Measurements from ENCODE around the gene CD226.
"Not testable (repeated sequence)": the region's sequence is repeated elsewhere in the genome, so short reads cannot be mapped to it uniquely, and the experiment has no call there.

Gene CD226

DNA sequence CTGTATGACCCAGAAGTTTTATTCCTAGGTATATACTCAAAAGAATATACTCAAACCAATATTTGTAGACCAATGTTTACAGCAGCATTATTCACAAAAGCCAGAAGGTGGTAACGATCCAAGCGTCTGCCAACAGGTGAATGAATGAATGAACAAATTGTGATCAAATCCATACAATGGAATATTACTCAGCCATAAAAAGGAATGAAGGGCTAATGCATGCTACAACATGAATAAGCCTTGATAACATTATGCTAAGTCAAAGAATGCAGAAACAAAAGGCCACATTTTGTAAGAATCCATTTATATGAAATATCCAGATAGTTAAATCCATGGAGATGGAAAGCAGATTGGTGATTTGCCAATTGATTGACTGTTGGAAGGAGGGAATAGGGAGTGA lies 5.5 kb upstream of the CD226 start:
- DNase-seq (ENCODE audit: low spot score in 2 of 2): no peak
- no peaks in the 10 kb centered on the region for H3K4me1 Mint-ChIP-seq
- H3K9me3 Mint-ChIP-seq: no peaks in the 10 kb centered on the region
- peaks cover 4% of the 10 kb centered on the region for H3K36me3 Mint-ChIP-seq (ENCODE audit: insufficient read depth)
- no peaks in the 10 kb centered on the region for H3K27me3 Mint-ChIP-seq
- no peak overlapping the region for H3K27ac Mint-ChIP-seq (ENCODE audit: low read depth)
- no peak overlapping the region for H3K4me3 Mint-ChIP-seq
- no peak for ATAC-seq (replicated peaks; ENCODE audit: extremely low read depth, poor library complexity, severe bottlenecking)

DNA sequence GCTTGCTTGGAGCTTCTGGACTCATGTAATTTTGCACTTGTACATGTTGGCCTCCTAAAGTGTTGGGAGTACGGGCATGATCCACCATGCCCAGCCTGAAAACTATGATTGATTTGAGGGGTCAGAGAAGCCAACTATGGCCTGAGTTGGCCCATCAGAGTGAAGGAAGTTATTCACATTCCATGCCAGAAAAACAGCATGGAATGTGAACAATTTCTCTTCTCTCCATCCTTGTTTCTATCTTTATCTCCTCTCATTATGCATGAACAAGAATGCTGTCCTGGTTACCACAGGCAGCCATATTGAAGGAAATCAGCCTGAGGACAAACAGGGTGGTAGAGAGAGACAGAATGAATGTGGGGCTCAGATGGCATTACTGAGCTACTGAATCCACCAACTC lies 3.5 kb upstream of the CD226 start:
- ATAC-seq (replicated peaks; ENCODE audit: extremely low read depth, poor library complexity, severe bottlenecking) (no peak), DNase-seq (ENCODE audit: low spot score in 2 of 2) (no peak)
- no peak overlapping the region for H3K4me3 Mint-ChIP-seq
- H3K4me1 Mint-ChIP-seq: no peaks in the 10 kb centered on the region
- no peaks in the 10 kb centered on the region for H3K27me3 Mint-ChIP-seq
- H3K27ac Mint-ChIP-seq (ENCODE audit: low read depth): no peak overlapping the region
- no peaks in the 10 kb centered on the region for H3K9me3 Mint-ChIP-seq
- H3K36me3 Mint-ChIP-seq (ENCODE audit: insufficient read depth): peaks cover 4% of the 10 kb centered on the region

DNA sequence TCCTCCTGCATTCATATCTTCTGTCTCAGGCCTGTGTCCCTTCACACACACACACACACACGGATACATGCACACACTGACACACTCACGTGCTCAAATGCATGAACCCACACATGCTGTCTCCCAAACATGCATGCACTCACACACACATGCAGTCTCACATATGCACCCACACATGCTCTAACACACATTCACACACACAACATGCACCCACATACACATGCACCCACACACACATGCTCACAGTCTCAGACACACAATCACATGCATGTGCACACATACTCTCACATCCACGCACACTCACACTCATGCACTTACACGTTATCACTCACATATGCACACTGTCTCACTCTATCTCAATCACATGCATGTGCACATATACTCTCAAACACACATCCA lies 1.9 kb upstream of the CD226 start:
- H3K27me3 Mint-ChIP-seq: no peaks in the 10 kb centered on the region
- peaks cover 6% of the 10 kb centered on the region for H3K4me1 Mint-ChIP-seq
- DNase-seq (ENCODE audit: low spot score in 2 of 2) (no peak), ATAC-seq (replicated peaks; ENCODE audit: extremely low read depth, poor library complexity, severe bottlenecking) (no peak)
- no peak overlapping the region for H3K27ac Mint-ChIP-seq (ENCODE audit: low read depth)
- H3K4me3 Mint-ChIP-seq: no peak overlapping the region
- no peaks in the 10 kb centered on the region for H3K9me3 Mint-ChIP-seq
- peaks cover 4% of the 10 kb centered on the region for H3K36me3 Mint-ChIP-seq (ENCODE audit: insufficient read depth)

- Mint-ChIP-seq H3K4me1 (peaks cover 11% of the 10 kb centered on the region), H3K36me3 (ENCODE audit: insufficient read depth) (peaks cover 6% of the 10 kb centered on the region), H3K27ac (ENCODE audit: low read depth) (no peak overlapping the region), H3K9me3 (no peaks in the 10 kb centered on the region), H3K27me3 (no peaks in the 10 kb centered on the region), H3K4me3 (no peak overlapping the region)
- ATAC-seq (replicated peaks; ENCODE audit: extremely low read depth, poor library complexity, severe bottlenecking) (peak; percentile 45), DNase-seq (ENCODE audit: low spot score in 2 of 2) (no peak)
Measured at GRCh38 chr18:69948919-69949537, 1.4 kb upstream of the CD226 start.

GRCh38 chr18:69948256-69948655 lies 583 bp upstream of the CD226 start:
- DNase-seq (ENCODE audit: low spot score in 2 of 2) (no peak), ATAC-seq (replicated peaks; ENCODE audit: extremely low read depth, poor library complexity, severe bottlenecking) (no peak)
- Mint-ChIP-seq H3K27ac (ENCODE audit: low read depth) (peak overlapping the region; percentile 63), H3K4me1 (peaks cover 12% of the 10 kb centered on the region), H3K9me3 (no peaks in the 10 kb centered on the region), H3K36me3 (ENCODE audit: insufficient read depth) (peaks cover 6% of the 10 kb centered on the region), H3K4me3 (peak overlapping the region; percentile 75), H3K27me3 (no peaks in the 10 kb centered on the region)

DNA sequence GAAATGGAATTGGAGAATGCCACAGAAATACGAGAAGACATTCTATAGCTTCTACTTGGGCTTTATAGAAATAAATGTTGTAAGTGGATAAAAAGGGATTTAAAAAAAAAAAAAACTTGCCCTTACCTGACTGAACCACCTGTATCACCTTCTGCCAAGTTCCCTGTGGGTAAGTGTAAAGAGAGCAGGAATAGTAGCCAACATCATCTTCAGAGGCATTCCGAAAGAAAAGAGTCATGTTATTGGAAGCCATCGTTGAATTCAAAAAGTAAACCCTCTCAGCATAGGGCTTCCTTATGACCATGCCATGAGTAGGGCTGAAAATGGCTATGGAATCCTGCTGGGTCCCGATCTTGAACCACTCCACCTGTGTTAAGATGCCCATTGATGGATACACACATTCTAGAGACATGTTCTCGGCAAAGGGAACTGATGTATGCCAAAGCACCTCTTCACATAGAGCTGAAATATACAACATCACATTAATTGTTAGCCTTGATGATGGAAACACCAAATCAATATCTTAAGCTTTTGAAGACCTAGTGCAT lies 991 bp downstream of the CD226 start:
- H3K9me3 Mint-ChIP-seq: peaks cover 5% of the 10 kb centered on the region
- H3K4me1 Mint-ChIP-seq: peaks cover 26% of the 10 kb centered on the region
- H3K27me3 Mint-ChIP-seq: no peaks in the 10 kb centered on the region
- H3K36me3 Mint-ChIP-seq (ENCODE audit: insufficient read depth): peaks cover 9% of the 10 kb centered on the region
- H3K27ac Mint-ChIP-seq (ENCODE audit: low read depth): peak overlapping the region; percentile 92
- H3K4me3 Mint-ChIP-seq: peak overlapping the region; percentile 75
- ATAC-seq (replicated peaks; ENCODE audit: extremely low read depth, poor library complexity, severe bottlenecking) (no peak), DNase-seq (ENCODE audit: low spot score in 2 of 2) (no peak)

GRCh38 chr18:69945220-69946114 lies 2.2 kb downstream of the CD226 start:
- peak overlapping the region; percentile 92 for H3K27ac Mint-ChIP-seq (ENCODE audit: low read depth)
- no peaks in the 10 kb centered on the region for H3K27me3 Mint-ChIP-seq
- no peak for ATAC-seq (replicated peaks; ENCODE audit: extremely low read depth, poor library complexity, severe bottlenecking)
- peaks cover 30% of the 10 kb centered on the region for H3K4me1 Mint-ChIP-seq
- no peak for DNase-seq (ENCODE audit: low spot score in 2 of 2)
- H3K36me3 Mint-ChIP-seq (ENCODE audit: insufficient read depth): peaks cover 7% of the 10 kb centered on the region
- H3K4me3 Mint-ChIP-seq: peak overlapping the region; percentile 75
- peaks cover 9% of the 10 kb centered on the region for H3K9me3 Mint-ChIP-seq

- Mint-ChIP-seq H3K27me3 (no peaks in the 10 kb centered on the region), H3K4me3 (peak overlapping the region; percentile 75), H3K27ac (ENCODE audit: low read depth) (peak overlapping the region; percentile 67), H3K4me1 (peaks cover 38% of the 10 kb centered on the region), H3K36me3 (ENCODE audit: insufficient read depth) (peaks cover 7% of the 10 kb centered on the region), H3K9me3 (peaks cover 9% of the 10 kb centered on the region)
- DNase-seq (ENCODE audit: low spot score in 2 of 2): no peak
- ATAC-seq (replicated peaks; ENCODE audit: extremely low read depth, poor library complexity, severe bottlenecking): no peak
Measured at GRCh38 chr18:69944436-69944835, 3.2 kb downstream of the CD226 start.

GRCh38 chr18:69943021-69943420 lies 4.7 kb downstream of the CD226 start:
- peak overlapping the region; percentile 39 for H3K4me3 Mint-ChIP-seq
- peaks cover 9% of the 10 kb centered on the region for H3K9me3 Mint-ChIP-seq
- no peaks in the 10 kb centered on the region for H3K27me3 Mint-ChIP-seq
- DNase-seq (ENCODE audit: low spot score in 2 of 2) (no peak), ATAC-seq (replicated peaks; ENCODE audit: extremely low read depth, poor library complexity, severe bottlenecking) (no peak)
- peaks cover 43% of the 10 kb centered on the region for H3K4me1 Mint-ChIP-seq
- H3K36me3 Mint-ChIP-seq (ENCODE audit: insufficient read depth): peaks cover 7% of the 10 kb centered on the region
- H3K27ac Mint-ChIP-seq (ENCODE audit: low read depth): peak overlapping the region; percentile 38

DNA sequence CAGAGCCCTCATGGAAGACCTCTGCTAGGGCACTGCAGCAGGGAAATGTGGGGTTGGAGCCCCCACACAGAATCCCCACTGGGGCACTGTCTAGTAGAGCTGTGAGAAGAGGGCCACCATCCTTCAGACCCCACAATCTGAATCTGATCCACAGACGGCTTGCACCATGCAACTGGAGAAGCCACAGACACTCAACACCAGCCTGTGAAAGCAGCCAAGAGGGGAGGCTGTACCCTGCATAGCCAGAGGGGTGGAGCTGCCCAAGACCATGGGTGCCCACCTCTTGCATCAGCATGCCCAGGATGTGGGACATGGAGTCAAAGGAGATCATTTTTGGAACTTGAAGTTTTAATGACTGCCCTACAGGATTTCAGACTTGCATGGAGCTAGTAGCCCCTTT lies 6.5 kb downstream of the CD226 start:
- Mint-ChIP-seq H3K36me3 (ENCODE audit: insufficient read depth) (peaks cover 7% of the 10 kb centered on the region), H3K27ac (ENCODE audit: low read depth) (no peak overlapping the region), H3K9me3 (peaks cover 9% of the 10 kb centered on the region), H3K4me1 (peaks cover 50% of the 10 kb centered on the region), H3K4me3 (no peak overlapping the region), H3K27me3 (no peaks in the 10 kb centered on the region)
- ATAC-seq (replicated peaks; ENCODE audit: extremely low read depth, poor library complexity, severe bottlenecking) (no peak), DNase-seq (ENCODE audit: low spot score in 2 of 2) (no peak)

DNA sequence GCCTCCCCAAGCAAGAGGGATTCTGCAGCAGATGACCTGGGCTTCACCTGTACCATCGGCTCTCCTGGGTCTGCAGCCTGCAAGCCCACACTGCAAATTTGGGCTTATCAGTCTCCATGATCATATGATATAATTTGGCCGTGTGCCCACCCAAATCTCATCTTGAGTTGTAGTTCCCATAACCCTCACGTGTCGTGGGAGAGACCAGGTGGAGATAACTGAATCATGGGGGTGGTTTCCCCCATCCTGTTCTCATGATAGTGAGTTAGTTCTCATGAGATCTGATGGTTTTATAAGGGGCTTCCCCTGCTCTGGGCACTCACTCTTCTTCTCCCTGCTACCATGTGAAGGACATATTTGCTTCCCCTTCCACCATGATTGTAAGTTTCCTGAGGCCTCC lies 7.9 kb downstream of the CD226 start:
- not testable (repeated sequence) for ATAC-seq (replicated peaks; ENCODE audit: extremely low read depth, poor library complexity, severe bottlenecking); DNase-seq (ENCODE audit: low spot score in 2 of 2); H3K4me3 Mint-ChIP-seq; H3K36me3 Mint-ChIP-seq (ENCODE audit: insufficient read depth); H3K27me3 Mint-ChIP-seq; H3K9me3 Mint-ChIP-seq; H3K27ac Mint-ChIP-seq (ENCODE audit: low read depth)
- H3K4me1 Mint-ChIP-seq: peaks cover 47% of the 10 kb centered on the region

- H3K9me3 Mint-ChIP-seq: no peaks in the 10 kb centered on the region
- H3K27ac Mint-ChIP-seq (ENCODE audit: low read depth): no peak overlapping the region
- H3K4me3 Mint-ChIP-seq: no peak overlapping the region
- no peak for DNase-seq (ENCODE audit: low spot score in 2 of 2)
- peaks cover 3% of the 10 kb centered on the region for H3K36me3 Mint-ChIP-seq (ENCODE audit: insufficient read depth)
- no peak for ATAC-seq (replicated peaks; ENCODE audit: extremely low read depth, poor library complexity, severe bottlenecking)
- peaks cover 19% of the 10 kb centered on the region for H3K4me1 Mint-ChIP-seq
- H3K27me3 Mint-ChIP-seq: no peaks in the 10 kb centered on the region
Measured at GRCh38 chr18:69936191-69936558, 11.5 kb downstream of the CD226 start.
